GM12872 (cell line): Measurements from ENCODE around the gene PRKD1.

Source experiments
- TF ChIP-seq, protein P1 (sequence below): IDR thresholded peaks from 3 replicates; pipeline ENCODE4 v1.5.1; 2011; ENCODE audit warnings: low read depth, mild to moderate bottlenecking, low read length, moderate library complexity; ENCODE audit not compliant: insufficient read depth

The PRKD1 gene

DNA sequence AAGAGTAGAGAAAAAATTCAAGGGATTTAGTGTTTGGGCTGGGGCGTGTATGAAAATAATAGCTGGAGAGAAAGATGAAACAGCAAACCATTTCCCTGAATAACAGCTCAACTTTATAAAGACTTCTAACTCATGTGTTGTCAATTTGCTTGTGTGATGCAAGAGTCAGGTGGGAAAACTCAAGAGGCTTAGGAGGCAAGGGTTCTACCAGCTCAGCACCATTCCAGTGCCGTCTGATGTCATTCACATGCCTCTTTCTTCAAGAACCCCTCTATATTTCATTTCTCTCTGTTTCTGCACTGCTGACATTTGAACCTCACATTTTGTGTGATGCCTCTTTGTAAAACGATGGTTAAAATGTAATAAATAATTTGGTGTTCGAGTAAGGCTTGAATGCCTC lies 192.2 kb downstream of the PRKD1 start:
- TF ChIP-seq, protein P1, sequence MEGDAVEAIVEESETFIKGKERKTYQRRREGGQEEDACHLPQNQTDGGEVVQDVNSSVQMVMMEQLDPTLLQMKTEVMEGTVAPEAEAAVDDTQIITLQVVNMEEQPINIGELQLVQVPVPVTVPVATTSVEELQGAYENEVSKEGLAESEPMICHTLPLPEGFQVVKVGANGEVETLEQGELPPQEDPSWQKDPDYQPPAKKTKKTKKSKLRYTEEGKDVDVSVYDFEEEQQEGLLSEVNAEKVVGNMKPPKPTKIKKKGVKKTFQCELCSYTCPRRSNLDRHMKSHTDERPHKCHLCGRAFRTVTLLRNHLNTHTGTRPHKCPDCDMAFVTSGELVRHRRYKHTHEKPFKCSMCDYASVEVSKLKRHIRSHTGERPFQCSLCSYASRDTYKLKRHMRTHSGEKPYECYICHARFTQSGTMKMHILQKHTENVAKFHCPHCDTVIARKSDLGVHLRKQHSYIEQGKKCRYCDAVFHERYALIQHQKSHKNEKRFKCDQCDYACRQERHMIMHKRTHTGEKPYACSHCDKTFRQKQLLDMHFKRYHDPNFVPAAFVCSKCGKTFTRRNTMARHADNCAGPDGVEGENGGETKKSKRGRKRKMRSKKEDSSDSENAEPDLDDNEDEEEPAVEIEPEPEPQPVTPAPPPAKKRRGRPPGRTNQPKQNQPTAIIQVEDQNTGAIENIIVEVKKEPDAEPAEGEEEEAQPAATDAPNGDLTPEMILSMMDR = no peak

DNA sequence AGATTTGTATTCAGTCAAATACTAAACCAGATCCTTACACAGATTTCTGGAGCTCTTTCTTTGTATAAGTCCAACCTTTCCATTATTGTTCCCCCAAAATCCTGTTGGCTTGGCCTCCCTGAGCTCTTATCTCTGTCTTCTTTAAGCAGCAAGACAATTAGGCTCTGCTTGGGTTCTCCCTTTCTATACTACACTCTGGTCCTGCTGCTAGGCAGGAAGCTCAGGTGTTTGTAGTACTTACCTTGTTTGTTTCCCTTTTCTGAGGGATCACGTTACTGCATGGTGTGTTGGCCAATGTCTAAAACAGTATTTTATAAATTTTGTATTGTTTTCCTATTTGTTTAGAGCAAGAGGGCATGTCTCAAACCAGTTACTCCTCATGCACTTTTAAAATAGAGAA lies 192.9 kb downstream of the PRKD1 start:
- TF ChIP-seq, protein P1 = no peak

DNA sequence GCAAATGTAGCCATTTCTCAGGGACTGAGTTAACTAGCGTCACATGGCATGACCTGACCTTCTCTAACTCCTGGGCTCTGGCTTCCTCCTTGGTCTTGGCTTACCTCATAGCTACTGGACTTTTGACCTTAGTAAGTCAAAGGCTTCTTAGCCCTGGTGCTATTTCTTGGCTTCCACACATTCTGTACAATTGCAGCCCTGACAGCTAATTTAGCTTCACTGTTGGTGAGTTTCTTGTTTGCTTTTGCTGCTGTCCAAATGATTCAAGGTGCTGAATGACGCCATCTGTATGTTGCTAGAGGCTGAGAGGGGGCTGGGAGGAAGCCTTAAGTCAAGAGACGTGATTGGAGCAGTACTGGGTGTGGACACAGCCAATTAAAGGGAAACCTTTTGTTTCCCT lies 202.7 kb downstream of the PRKD1 start:
- TF ChIP-seq, protein P1 = no peak

DNA sequence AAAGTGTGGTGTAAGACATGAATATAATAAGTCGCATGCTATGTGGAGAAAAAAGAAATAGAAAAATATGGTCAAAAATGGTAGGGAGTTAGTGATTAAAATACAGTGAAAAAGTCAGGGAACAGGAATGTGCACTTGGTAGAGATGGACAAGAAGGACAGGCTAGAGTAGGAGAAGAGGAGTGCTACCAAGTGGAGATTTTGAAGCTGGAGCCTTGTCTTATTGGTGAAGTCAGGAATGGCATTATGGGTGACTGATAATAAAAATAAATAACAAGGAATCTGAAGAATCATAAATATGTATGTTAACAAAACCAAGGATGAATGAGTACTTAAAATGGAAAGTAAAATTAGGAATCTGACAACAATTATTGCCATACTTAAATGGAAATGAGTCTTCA lies 204.8 kb downstream of the PRKD1 start:
- TF ChIP-seq, protein P1 = no peak

DNA sequence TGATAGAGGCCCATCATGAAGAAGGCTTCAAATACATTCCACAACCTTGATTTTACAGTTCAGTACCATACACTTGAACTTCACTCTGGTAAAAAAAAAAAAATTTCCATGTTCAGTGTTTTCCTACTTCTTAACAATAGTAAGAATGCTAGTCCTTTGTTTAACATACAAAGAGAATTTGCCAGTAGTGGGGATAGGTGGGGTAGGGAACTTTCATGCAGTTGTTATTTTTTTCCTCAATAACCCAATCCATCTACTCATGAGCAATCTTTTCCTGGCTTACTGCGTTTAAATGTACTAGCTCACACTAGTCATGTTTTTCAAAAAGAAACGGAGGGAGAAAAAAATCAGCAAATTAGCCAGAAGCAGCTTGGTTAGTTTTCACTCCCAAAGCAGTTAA lies 206.1 kb downstream of the PRKD1 start:
- TF ChIP-seq, protein P1 = no peak

DNA sequence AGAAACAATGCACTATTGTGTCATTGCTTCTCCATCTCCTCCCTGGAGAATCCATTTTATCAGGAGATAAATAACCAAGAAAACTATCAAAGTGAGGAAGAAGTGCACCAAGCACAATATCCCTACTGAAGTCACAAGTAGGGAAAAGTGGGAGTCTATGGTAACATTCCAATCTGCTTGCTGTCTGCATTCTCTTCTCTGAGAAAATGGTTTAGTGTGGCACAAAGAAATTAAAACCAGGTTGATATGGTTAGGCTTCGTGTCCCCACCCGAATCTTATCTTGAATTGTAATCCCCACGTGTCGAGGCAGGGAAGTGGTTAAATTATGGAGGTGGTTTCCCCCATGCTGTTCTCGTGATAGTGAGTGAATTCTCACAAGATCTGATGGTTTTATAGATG lies 209.7 kb downstream of the PRKD1 start:
- TF ChIP-seq, protein P1 = no peak

DNA sequence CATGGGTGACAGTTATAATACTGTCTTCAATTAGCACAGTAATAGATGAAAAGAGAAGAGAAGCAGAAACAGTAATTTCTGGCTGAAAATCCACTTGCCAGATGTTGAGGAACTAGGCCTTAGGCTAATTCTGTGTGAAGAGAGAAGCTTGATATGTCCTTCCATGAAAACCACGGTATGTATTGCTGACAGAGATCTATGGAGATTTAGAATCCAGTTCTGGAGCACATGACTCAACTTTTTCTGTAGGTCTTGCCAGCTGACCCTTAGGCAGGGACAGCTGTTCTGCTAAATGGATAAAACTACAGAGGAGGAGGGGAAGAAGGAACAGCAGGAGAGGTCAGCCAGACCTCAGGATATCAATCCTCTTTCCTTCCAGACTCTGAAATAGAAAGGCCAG lies 211.5 kb downstream of the PRKD1 start:
- TF ChIP-seq, protein P1 = no peak

DNA sequence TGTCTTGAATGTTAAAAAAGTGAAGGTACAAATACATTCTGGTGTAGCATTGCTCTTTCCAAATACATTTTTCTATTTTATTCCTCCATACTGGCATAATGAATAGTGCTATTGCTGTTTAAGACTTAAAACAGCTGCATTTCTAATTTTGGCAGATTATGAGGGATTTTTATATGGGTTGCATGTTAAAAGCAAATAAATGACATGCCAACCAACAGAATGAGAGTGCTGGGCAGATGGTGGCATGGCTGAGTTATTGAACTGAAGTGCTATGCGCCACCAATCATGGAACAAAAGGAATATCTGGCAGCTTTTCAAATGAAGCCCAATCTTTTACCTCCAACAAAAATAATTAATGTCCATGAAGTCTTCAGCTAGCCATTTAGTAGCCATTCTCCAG lies 215.0 kb downstream of the PRKD1 start:
- TF ChIP-seq, protein P1 = no peak
